K562 (cell line): ENCODE data around the gene SSH3. TPM values are rescaled to one million over a fixed set of nuclear protein-coding genes. Genes with fewer than 3 reads are reported as not detected.

Source experiments
- BRF1 ChIP-seq: IDR thresholded peaks from 3 replicates; pipeline ENCODE4 v1.6.1; 2011; ENCODE audit warnings: borderline replicate concordance, mild to moderate bottlenecking; ENCODE audit not compliant: insufficient read length; ENCODE audit errors: extremely low read depth
- CBFB ChIP-seq: sonication (generic); formaldehyde crosslinking; IDR thresholded peaks from 2 replicates; pipeline ENCODE4 v1.4.0; 2020; ENCODE audit warnings: mild to moderate bottlenecking, missing genetic modification reagents
- CEBPB ChIP-seq: fragments of 450-650 bp; IDR thresholded peaks from 2 replicates; pipeline ENCODE4 v1.6.1; 2016; ENCODE audit warnings: missing genetic modification characterization, missing compliant biosample characterization
- ESRRA ChIP-seq: fragments of 450-650 bp; IDR thresholded peaks from 2 replicates; pipeline ENCODE4 v1.6.1; 2014; ENCODE audit warnings: low read depth, mild to moderate bottlenecking, moderate library complexity, borderline replicate concordance
- GATA2 ChIP-seq: sonication (generic); formaldehyde crosslinking; IDR thresholded peaks from 2 replicates; pipeline ENCODE4 v1.4.0; 2020; ENCODE audit warnings: mild to moderate bottlenecking, missing genetic modification reagents
- GTF2B ChIP-seq: IDR thresholded peaks from 2 replicates; pipeline ENCODE4 v1.6.1; 2011; ENCODE audit not compliant: insufficient read length; ENCODE audit errors: extremely low read depth
- HINFP ChIP-seq: fragments of 450-650 bp; conservative IDR thresholded peaks from 2 replicates; pipeline ENCODE4 v1.6.1; 2016; ENCODE audit warnings: missing genetic modification characterization, low read depth, mild to moderate bottlenecking, control low read depth, missing compliant biosample characterization
- KDM1A ChIP-seq, 2 experiments: fragments of 450-650 bp; IDR thresholded peaks; 2 replicates each; pipeline ENCODE4 v1.6.1; 2016; ENCODE audit warnings: mild to moderate bottlenecking in 2 of 2
- NFIX ChIP-seq: fragments of 250-450 bp; sonication (Bioruptor Pico); IDR thresholded peaks from 2 replicates; pipeline ENCODE4 v1.4.0; 2020; ENCODE audit warnings: low read depth, mild to moderate bottlenecking, moderate library complexity
- RNF2 ChIP-seq: sonication (generic); IDR thresholded peaks from 2 replicates; pipeline ENCODE4 v1.6.1; 2016
- TRIM28 ChIP-seq: fragments of 450-650 bp; IDR thresholded peaks from 2 replicates; pipeline ENCODE4 v1.6.1; 2017
- ZNF436 ChIP-seq: fragments of 250-450, 450-650 bp; sonication (Bioruptor Pico); formaldehyde crosslinking; IDR thresholded peaks from 2 replicates; pipeline ENCODE4 v1.7.0; 2020; ENCODE audit warnings: mild to moderate bottlenecking
- ZNF449 ChIP-seq: fragments of 250-450 bp; sonication (Bioruptor Pico); IDR thresholded peaks from 2 replicates; pipeline ENCODE4 v1.8.0; 2022; ENCODE audit warnings: moderate library complexity, mild to moderate bottlenecking, inconsistent platforms
- polyA plus RNA-seq, 8 experiments: library from polyadenylated mRNA; depleted of rRNA in 4 of 8; stranded (reverse) in 5 of 8; unstranded in 3 of 8; fragments of >200 nt; fragmentation: Nextera tagmentation in 2 of 8; fragmentation: Illumina TruSeq in 1 of 8; extraction: Ambion mirVana in 2 of 8; extraction: Trizol in 1 of 8; gene quantifications; 2 replicates each; pipeline versions ENCODE4 v1.2.1 to v1.2.3, GENCODE V29; 2011 to 2014; ENCODE audit warnings: inconsistent platforms in 1 of 8, missing spikeins in 1 of 8
- total RNA-seq, 7 experiments: library from RNA; depleted of rRNA in 6 of 7; stranded (reverse); fragments of >200 nt in 6 of 7; fragmentation: Illumina TruSeq in 2 of 7; extraction: Trizol in 2 of 7; gene quantifications; 2 replicates each; pipeline versions ENCODE4 v1.2.1 to v1.2.3, GENCODE V29; 2011 to 2021; ENCODE audit warnings: low replicate concordance in 1 of 7
- TF ChIP-seq, protein P1 (sequence below): IDR thresholded peaks from 2 replicates; pipeline ENCODE4 v1.6.1; 2011; ENCODE audit warnings: borderline replicate concordance, low read depth, mild to moderate bottlenecking, moderate library complexity, low read length; ENCODE audit not compliant: insufficient read depth, poor library complexity, severe bottlenecking
- TF ChIP-seq, protein P2 (sequence below): sonication (generic); formaldehyde crosslinking; IDR thresholded peaks from 2 replicates; pipeline ENCODE4 v1.8.0; 2022; ENCODE audit warnings: mild to moderate bottlenecking, missing genetic modification reagents, borderline replicate concordance

Gene SSH3
- total and polyA plus RNA-seq, 9 of the 15 experiments (the other 6 are each of a cell fraction or from before 2014, with no cell fraction given) = 0.07 to 1.0 (median 0.24) TPM; not detected in 3

DNA sequence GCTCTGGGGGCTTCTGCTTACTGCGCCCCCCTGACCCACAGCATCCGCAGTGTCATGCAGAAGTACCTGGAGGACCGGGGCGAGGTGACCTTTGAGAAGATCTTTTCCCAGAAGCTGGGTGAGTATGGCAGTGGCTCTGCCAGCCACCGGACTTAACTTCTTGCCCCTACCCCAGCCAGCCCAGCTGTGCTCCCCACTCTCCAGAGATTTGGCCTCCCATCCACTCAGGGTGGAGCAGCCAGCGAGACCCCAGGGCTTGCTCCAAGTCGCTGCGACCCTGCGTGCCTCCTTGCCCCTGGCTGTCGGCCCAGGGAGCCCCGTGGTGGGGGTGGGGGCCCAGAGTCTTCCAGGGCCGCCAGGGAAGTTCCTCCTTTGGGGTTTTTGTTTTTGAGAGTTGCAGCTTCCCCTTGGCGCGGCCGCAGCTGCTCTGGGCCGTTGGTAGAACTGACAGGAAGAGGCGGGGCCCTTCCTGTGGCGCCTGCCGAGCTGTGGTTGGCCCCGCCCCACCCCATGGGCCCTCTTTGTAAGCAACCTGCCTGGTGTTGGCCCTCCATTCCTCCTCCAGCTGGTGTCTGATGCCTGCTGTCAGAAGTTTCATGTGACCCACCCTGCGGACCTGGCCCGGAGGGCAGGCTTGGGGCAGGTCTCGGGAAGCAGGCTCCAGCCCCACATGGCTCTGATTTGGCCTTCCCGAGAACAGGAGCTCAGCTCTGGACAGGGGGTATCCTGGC lies 25.9 kb upstream of the SSH3 start (continued):
- TF ChIP-seq, protein P1, sequence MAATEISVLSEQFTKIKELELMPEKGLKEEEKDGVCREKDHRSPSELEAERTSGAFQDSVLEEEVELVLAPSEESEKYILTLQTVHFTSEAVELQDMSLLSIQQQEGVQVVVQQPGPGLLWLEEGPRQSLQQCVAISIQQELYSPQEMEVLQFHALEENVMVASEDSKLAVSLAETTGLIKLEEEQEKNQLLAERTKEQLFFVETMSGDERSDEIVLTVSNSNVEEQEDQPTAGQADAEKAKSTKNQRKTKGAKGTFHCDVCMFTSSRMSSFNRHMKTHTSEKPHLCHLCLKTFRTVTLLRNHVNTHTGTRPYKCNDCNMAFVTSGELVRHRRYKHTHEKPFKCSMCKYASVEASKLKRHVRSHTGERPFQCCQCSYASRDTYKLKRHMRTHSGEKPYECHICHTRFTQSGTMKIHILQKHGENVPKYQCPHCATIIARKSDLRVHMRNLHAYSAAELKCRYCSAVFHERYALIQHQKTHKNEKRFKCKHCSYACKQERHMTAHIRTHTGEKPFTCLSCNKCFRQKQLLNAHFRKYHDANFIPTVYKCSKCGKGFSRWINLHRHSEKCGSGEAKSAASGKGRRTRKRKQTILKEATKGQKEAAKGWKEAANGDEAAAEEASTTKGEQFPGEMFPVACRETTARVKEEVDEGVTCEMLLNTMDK = no peak
- TF ChIP-seq RNF2 (peak; percentile 74; the same call in 1 of the 2 replicates), CBFB (CRISPR knock-in tag) (no peak), GTF2B (no peak), ZNF436 (CRISPR knock-in tag) (no peak), TRIM28 (no peak), BRF1 (no peak), KDM1A (IDR thresholded peaks at IDR 0.05) (no peak), CEBPB (no peak), GATA2 (CRISPR knock-in tag) (no peak), ZNF449 (CRISPR knock-in tag) (peak; percentile 67; the same call in 1 of the 2 replicates), NFIX (no peak), ESRRA (peak; percentile 63), HINFP (tag) (no peak; the same call in 1 of the 2 replicates)
- TF ChIP-seq, protein P2, sequence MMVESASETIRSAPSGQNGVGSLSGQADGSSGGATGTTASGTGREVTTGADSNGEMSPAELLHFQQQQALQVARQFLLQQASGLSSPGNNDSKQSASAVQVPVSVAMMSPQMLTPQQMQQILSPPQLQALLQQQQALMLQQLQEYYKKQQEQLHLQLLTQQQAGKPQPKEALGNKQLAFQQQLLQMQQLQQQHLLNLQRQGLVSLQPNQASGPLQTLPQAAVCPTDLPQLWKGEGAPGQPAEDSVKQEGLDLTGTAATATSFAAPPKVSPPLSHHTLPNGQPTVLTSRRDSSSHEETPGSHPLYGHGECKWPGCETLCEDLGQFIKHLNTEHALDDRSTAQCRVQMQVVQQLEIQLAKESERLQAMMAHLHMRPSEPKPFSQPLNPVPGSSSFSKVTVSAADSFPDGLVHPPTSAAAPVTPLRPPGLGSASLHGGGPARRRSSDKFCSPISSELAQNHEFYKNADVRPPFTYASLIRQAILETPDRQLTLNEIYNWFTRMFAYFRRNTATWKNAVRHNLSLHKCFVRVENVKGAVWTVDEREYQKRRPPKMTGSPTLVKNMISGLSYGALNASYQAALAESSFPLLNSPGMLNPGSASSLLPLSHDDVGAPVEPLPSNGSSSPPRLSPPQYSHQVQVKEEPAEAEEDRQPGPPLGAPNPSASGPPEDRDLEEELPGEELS = no peak
